GM20431 (cell line): ENCODE results near the gene FBLN1.

Experiments
- in situ Hi-C: fragments of 300-500 bp; cut with MseI, MboI; formaldehyde crosslinking; loops from one replicate; pipeline ENCODE4 v1.15.0; 2020; ENCODE audit warnings: low sequenced_read_pairs; ENCODE audit not compliant: unreplicated experiment

FBLN1 gene

DNA sequence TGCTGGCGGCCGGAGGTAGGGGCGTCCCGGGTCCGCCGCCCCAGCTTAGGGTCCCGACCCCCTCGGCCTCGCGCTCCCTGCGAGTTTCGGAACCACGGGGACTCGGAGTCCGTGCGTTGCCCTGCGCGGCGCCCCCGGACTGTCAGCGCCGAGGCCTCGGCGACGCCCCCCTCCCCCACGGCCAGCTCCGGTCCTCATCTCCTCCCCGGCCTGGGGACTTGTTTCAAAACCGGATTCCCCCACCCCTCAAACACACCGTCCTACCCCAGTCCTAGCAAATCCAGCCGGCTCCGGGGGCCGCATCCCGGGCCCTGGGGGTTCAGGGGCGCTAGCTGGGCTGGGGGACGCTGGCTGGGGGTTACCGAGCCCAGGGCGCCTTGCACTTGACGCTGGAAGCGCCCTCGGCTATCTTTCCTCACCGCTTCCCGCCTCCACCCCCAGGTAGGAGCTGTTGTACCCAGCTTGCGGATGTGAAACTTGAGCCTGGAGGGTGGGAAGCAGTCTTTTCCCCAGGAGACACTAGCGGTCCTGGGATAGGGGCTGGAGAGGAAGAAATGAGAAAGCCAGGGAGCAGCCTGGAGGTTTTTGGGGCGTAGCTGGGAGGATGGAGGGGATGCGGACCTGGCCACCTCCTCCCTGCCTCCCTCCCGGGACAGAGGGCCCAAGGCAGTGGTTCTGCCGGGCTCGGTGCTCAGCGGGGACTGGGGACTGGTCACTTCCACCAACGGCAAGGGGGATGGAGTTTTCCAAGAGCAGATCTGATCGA lies 550 bp downstream of the FBLN1 start:
- in situ Hi-C loops = no loop called here

DNA sequence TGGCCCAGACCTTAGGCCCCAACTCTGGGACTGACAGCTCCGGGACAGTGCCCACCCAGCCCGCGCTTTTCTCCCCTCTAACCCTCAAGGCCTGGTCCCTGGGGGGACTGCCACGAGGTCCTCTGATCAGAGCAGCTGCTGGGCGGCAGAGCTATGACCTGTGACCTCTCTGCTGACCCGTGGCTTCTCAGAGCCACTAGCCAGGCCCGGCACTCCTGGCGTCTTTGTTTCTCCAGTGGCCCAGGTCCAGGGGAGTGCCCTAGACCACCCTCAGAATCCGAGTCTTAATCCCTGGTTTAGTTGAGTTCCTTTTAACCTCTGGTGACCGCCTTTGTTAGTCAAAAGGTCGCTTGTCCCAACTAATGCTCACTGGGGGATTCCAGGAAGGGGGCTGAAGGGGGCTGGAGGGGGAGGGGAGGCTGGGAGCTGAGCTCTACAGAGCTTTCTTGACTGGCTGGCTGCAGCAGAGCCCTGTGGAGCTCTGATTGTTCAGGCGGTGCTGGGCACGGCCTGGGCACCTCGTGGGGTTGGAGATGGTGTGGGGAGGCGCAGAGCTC lies 1.2 kb downstream of the FBLN1 start:
- in situ Hi-C loops = no loop called here

DNA sequence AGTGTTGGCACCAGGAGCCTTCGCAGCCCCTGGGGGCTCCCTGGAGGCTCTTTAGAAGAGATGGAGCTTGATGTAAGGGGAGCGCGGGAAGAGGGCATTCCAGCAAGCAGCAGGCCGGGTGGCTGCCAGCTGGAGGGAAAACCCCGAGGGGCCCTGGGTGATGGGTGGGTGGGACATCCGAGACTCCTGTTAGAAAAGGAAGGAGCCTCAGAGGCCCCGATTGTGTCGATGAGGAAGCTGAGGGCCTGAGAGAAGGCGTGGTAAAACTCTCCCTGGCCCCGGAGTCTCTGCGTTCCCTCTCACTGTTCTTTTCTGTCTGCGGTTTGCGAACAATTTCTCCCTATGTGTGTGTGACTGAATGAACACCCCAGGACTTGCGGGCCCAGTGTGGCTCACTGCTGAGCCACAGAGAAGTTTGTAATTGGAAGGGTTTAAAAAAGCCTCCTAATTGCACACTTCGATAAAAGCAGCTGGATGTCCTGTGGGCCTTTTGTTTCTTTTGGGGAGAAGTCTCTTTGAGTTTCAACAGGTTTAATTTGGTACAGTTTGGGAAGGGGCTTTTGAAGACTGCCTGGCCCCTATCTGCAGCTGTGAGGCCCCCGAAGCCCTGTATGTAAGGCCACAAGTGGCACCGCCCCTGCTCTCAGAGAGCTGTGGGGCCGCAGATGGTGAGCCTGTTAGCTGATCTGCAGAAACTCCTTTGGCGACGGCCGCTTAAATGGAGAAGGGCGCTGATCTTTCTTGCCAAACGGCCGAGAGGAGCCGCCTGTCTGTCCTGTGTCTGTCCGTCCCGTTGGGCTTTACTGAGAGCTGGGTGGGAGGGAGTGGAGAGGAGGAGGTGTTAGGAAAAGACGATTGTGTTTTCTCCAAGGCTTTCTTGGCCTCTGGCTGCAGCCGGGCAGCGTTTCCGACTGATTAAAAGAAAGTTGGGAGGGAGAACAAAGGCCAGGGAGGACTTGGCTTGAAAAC lies 2.0 kb downstream of the FBLN1 start:
- in situ Hi-C loops = no loop called here

DNA sequence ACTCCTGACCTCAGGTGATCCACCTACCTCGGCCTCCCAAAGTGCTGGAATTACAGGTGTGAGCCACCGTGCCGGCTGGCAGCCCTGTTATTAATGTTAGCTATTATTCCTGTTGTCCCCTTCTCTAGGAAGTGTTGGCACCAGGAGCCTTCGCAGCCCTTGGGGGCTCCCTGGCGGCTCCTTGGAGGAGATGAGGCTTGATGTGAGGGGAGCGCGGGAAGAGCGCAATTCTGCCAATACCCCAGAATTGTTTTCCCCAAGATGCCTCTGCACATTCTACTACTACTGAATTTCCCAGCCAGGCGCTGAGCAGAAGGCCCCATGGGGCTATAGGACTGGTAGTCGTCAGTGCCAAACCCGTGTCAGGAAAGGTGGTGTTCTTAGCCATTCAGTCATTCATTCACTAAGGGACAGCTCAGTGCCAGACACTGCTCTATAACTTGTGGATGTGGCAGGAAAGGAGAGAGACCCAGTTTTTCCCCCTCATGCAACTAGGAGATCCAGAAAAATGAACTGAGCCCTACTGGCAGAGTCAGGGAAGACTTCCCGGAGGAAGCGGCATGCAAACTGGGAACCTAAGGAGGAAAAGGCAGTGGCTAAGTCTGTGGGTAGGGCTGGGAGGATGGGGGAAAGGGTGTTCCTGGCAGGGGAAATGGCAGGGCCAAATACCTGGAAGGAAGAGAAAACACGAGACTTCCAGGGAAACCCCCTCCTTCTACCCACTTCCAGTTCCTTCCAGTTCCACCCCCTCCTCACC lies 3.5 kb downstream of the FBLN1 start:
- in situ Hi-C loops = no loop called here

DNA sequence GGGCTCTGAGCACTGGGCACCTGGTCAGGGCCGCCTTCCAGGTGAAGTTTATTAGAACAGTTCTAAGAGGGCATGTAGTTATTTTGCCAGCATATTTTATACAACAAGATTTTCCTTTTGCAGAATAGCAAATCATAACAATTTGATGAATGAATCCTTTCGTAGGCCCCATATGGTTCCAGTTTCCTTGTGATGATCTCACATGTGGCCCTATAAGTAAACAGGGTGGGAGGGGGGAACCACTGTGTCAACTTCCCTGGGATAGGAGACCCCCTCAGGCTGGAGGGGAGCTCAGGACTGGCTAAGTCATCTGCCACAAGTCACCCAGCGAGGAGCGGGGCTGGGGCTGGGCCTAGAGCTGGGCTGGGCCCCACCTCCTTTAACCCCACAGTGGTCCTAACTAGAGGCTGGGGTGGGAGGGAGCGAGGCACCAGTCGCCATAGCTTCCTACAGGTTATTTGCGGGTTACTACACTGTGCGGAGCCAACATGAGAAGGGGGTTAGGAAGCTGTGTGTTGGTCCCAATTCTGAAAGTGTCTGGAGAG lies 4.2 kb downstream of the FBLN1 start:
- in situ Hi-C loops = no loop called here

DNA sequence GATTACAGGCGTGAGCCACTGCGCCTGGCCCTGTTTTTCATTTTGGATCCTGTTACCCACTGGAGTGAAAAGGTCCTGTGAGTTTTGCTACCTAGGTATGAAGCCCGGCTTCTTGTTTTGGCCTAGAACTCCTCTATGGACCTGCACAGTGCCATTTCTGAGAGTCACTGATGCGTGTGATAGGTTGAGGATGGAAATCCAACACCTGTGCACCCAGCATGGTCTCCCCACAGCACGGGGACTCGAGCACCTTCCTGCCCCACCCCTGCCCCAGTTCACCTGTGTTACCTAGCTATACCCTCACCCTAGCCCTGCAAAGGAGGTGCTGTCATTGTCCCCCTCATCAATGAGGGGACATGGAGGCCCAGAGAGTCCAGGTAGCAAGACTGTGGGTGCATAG lies 5.1 kb downstream of the FBLN1 start:
- in situ Hi-C loops = no loop called here

DNA sequence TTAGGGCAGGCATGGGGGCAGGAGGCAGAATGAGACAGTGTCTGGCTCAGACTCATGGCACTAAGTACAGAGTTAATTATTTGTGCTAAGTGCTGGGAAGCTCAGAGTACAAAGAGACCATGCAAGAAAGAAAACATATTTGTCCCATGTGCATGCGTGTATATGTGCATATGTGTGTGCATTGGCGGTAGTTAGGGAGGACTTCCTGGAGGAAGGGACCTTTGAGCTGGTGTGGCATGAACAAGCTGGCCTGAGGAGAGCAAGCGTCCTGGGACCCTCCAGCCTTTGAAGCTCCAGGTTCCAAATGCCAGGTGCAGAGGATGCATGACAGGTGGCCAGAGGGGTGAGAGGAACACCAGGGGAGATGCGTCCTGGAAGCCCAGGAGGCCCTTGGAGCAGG lies 6.1 kb downstream of the FBLN1 start:
- in situ Hi-C loops = no loop called here

DNA sequence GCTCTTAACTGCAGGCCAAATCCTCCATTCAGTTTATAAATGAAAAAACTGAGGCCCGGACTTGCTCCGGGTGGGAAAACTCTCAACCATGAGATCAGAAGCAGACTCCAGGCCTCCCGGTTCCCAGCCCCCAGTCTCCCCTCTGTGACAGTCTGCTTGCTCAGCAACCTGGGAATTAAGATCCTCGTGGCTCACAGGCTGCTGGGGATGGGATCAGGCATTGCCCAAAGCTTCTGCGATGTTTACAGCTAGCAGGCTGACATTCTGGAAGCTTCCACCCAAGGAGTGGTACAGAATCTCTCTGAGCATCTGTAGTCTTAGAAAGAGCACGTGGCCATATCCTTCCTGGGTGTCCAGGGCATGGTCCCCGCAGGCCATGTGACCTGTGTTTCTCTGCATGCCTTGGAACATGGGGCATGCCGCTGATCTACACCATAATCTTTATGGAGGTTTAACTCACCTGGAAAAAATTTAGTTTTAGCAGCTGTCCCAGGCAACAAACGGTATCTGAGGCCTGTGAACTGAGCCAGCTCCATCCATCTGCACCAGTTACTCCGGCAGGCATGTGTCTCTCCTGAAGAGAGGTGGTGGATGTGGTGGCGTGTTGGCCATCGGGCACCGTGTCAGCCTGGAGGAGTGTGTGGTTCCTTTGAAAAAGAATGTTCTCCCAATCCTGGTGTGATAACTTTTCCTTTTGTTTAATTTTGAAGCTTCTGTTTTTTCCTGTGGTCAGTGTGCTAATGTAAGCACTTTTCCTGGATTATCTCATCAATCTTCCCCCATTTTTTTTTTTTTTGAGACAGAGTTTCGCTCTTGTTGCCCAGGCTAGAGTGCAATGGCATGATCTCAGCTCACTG lies 7.9 kb downstream of the FBLN1 start:
- in situ Hi-C loops = no loop called here

DNA sequence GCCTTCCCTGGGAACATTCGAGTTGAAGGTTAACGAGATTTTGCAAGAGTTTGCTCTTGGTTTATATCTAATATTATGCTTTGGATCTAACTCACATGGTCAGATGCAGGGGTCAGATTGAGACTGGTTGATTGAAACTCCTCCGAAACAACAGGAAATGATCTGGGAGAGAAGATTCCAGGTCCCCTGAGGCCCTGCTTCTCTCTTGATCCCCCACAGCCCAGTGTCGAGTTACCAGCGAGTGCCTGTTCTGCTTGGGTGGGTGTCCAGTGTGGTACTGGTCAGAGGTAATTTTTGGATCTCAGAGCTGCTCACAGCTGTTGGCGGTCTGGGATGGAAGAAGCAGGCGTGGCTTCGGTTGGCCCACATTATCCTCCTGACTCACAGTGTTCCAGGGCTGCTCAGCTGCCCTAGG lies 9.2 kb downstream of the FBLN1 start:
- in situ Hi-C loops = no loop called here

DNA sequence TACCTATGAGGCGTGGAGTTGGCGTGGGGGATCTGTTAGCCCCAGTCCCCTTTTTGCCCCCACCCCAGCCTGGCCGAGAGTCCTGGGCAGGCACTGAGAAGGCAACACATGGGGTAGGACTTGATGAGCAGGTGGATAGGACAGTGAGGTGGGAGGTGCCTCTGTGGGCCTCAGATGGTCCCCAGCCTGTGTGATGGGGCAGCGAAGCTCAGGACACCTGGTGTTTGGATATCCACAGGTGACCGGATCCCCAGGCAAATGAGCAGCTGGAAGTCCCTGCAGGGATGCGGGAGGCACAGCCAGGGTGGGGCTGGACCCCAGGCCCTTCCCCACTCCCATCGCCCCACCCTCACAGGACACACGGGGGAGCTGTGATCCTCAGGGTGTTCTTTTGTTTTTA lies 9.7 kb downstream of the FBLN1 start:
- in situ Hi-C loops = no loop called here

DNA sequence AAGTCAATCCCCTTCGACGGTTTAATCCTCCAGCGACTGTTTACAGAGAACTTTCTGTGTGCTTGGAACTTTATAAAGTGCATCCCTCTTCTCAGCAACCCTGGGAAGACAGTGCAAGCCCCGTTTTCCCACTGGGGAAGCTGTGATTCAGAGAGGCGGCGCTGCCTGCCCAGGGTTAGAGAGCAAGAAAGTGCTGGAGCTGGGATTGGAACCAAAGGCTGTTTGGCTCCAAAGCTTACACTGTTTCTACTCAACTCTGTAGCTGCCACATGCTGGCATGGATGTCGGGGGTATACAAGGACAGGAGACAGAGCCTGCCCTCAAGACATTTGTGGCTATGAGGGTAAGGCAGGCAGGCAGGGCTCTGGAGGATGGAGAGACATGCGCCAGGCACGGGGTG lies 13.0 kb downstream of the FBLN1 start:
- in situ Hi-C loops = no loop called here

DNA sequence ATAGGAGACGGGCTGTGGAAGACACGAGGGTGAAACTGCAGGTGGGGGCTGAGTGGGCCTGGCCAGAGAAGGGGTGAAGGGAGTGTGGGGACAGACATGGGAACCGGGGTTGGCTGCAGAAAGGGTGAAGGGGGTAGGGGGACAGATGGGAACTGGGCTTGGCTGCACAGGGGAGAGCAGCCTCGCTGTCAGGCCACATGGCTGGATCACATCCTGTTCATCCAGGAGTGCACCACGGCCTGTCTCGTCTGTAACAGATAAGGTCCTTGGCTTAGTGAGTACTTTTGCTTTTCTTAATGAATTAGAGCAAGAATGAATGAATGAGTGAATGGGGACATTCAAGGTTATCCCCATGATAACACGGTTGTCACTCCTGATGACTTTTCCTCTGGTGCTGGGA lies 13.5 kb downstream of the FBLN1 start:
- in situ Hi-C loops = no loop called here

DNA sequence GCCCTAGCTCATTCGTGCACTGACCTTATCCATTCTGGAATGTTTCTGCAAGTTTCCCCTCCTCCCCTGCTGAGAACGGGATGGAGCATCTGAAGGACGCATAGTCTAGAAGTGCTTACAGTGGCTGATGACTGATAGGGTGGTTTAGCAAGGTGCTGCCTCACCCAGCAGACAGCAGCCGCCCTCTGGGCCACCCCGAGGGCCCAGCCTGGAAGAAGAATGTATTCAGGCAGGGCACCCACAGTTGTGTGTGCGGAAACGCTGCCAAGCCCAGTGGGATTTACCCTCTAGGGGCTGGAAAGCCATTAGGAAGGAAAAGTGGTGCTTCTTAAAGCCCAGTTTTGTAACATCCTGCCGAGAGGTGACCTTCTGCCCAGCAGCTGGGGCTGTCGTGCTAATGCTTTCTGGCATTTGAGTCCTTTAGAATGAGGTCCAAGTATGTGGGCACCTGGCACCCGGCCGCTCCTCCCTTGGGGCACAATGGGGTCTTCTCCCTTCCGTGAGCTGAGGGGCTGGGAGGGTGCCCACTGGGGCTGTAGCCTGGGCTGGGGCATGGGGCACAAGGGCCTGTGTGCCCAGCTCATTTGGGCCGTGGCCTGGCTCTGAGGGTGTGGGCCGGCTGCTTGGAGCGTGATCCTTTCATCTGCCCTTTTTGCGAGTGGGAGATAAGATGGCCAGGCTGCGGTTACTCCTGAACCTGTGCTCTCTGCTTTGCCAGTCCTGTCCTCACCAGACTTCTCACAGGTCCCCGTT lies 14.4 kb downstream of the FBLN1 start:
- in situ Hi-C loops = no loop called here

DNA sequence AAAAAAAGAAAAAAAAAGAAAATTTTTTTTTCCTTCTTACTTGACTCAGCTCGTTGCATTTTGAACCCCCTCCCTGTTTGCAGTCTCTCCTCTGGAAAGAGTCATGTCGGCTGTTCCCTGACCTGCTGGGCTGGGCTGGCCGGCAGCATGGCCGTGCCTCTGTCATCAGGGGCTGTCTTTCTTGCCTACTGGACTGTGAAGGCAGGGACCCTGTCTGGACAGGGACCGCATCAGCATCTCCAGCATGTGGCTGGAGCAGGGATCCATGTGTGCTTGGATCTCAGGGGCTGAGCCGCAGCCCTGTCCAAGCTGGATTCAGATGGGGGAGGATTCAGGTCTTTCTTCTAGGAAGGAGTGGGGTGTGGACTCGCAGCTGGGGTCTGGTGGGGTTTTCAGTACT lies 15.5 kb downstream of the FBLN1 start:
- in situ Hi-C loops = no loop called here

DNA sequence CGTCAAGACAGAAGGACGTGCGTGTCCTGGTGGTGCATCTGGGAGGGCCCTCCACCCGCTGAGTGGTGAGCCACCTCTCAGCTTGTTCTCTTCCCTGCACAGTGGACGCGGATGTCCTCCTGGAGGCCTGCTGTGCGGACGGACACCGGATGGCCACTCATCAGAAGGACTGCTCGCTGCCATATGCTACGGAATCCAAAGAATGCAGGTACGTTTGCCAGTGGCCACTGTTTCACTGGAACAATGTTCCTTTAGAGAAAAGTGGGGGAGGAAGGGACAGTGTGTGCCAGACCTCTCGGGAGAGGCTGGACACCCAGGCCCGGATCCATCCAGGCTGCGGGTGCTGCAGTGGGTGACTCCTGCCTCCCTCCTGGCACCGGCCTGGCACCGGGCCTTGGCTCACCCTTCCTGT lies 15.9 kb downstream of the FBLN1 start:
- in situ Hi-C loops = no loop called here

DNA sequence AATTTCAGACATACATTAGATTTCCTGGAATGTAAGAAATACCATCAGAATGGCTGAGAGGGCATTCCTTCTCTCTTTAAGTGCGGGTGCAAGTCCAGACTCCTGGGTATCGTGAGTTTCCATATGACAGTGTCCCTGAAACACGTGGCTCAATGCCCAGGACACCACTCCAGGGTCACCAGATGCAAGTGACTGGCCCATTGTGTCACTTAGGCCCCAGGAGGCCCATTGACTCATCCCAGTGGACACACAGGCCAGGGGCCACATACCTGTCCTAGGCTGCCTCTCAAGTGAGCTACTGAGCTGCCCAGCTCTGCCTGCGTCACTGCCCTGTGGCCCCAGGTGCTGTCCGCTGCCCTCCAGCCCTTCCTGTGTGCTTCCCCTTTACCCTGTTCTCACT lies 18.5 kb downstream of the FBLN1 start:
- in situ Hi-C loops = no loop called here

DNA sequence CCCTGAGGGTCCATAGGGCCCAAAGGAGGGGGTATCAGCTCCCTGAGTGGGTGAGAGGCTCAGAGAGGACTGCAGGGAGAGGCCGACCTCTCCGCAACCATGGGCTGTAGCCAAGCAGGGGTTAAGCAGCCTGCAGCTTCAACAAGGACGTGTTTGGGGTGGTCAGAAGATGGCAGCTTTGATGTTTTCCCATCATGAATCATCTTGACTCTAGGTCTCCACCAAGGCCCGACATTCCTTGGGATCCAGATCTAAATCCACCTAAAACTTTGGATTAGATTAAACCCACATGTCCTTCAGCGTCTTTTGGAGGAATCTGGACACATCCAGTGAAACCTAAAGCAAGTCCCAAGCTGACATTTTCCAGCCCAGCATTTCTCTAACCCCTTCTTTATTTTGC lies 19.8 kb downstream of the FBLN1 start:
- in situ Hi-C loops = no loop called here

DNA sequence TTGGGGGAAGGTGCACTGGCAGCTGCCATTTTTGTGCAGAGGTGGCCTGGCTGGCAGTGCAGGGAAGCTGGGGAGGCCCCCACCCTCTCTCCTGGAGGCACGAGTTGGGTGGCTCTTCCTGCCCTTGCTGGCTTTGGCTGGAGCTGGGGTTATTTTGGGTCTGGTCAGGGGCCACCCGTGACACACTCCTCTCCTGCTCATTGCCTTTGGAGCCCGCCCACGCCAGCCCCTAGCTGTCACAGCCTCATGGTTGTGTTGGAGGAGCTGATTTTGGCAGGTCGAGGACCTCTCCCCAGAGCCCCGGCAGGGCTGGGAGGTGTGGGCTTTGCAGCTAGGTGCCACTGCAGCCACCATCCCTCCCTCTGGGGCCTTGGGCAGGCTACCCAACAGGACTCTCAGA lies 21.5 kb downstream of the FBLN1 start:
- in situ Hi-C loops = no loop called here
